Endodermal cell (in vitro differentiated cells): ENCODE data around the gene HS6ST3. TPM values are rescaled to one million over a fixed set of nuclear protein-coding genes. Genes with fewer than 3 reads are reported as not detected.

Source experiments
- DNase-seq: peaks from one replicate; pipeline ENCODE4 v3.0.0-alpha.2; 2017
- H3K27ac ChIP-seq: 2 replicates; pipeline ENCODE4 v1.5.1; 2013; ENCODE audit warnings: mild to moderate bottlenecking, low read depth, low read length, moderate library complexity
- H3K27me3 ChIP-seq: 2 replicates; pipeline ENCODE4 v1.6.1; 2013; ENCODE audit warnings: mild to moderate bottlenecking, low read length, moderate library complexity; ENCODE audit not compliant: insufficient read depth, control insufficient read depth, poor library complexity, severe bottlenecking
- H3K36me3 ChIP-seq: 2 replicates; pipeline ENCODE4 v1.7.0; 2013; ENCODE audit warnings: mild to moderate bottlenecking, low read length, moderate library complexity; ENCODE audit not compliant: control insufficient read depth, insufficient read depth
- H3K4me1 ChIP-seq: one replicate; pipeline ENCODE4 v1.7.0; 2013; ENCODE audit warnings: low read length; ENCODE audit not compliant: control insufficient read depth, insufficient read depth
- H3K4me3 ChIP-seq: 2 replicates; pipeline ENCODE4 v1.5.1; 2013; ENCODE audit warnings: mild to moderate bottlenecking, low read length, moderate library complexity
- H3K9ac ChIP-seq: 2 replicates; pipeline ENCODE4 v1.6.1; 2013; ENCODE audit warnings: mild to moderate bottlenecking, low read length, moderate library complexity; ENCODE audit not compliant: poor library complexity, severe bottlenecking; ENCODE audit errors: extremely low read depth
- H3K9me3 ChIP-seq: 2 replicates; pipeline ENCODE4 v1.6.1; 2013; ENCODE audit warnings: mild to moderate bottlenecking, low read length, moderate library complexity; ENCODE audit not compliant: control insufficient read depth
- H3K27ac Mint-ChIP-seq: 2 replicates; pipeline ENCODE4 v1.8.0; 2020; ENCODE audit warnings: mixed read lengths
- H3K27me3 Mint-ChIP-seq: 2 replicates; pipeline ENCODE4 v1.8.0; 2021; ENCODE audit warnings: mild to moderate bottlenecking, mixed read lengths; ENCODE audit not compliant: insufficient read depth
- H3K36me3 Mint-ChIP-seq: 2 replicates; pipeline ENCODE4 v1.8.0; 2020; ENCODE audit warnings: low read depth, mixed read lengths
- H3K4me1 Mint-ChIP-seq: 2 replicates; pipeline ENCODE4 v1.8.0; 2020; ENCODE audit warnings: mixed read lengths
- H3K4me3 Mint-ChIP-seq: 2 replicates; pipeline ENCODE4 v1.8.0; 2020; ENCODE audit warnings: mild to moderate bottlenecking, moderate library complexity, mixed read lengths
- H3K9me3 Mint-ChIP-seq: 2 replicates; pipeline ENCODE4 v1.8.0; 2020; ENCODE audit warnings: mild to moderate bottlenecking, mixed read lengths
- WGBS, 2 experiments: methylation state at CpG; one replicate each; pipeline versions ENCODE4 v1.1.5 to v1.1.7; 2013; ENCODE audit warnings: missing lambda C conversion rate in 2 of 2, mixed read lengths in 1 of 2; ENCODE audit not compliant: insufficient coverage in 1 of 2, insufficient read length in 1 of 2; 5-methylcytosine and 5-hydroxymethylcytosine counted together
- total RNA-seq, 2 donors: library from RNA; stranded (reverse); fragmentation: NEBNext Ultra II Directional in 1 of 2; extraction: Animal tissue kit (Norgen Biotek cat#: 25700) in 1 of 2; gene quantifications; 2 replicates in 1 of 2; 3 replicates in 1 of 2; pipeline ENCODE4 v1.2.1, GENCODE V29; 2021
- TF ChIP-seq, protein P1 (sequence below): fragments of 200-600 bp; sonication (generic); conservative IDR thresholded peaks from 2 replicates; pipeline ENCODE4 v1.5.0; 2021; ENCODE audit warnings: antibody characterized with exemption, mild to moderate bottlenecking

Gene HS6ST3
- total RNA-seq, 2 donors from 2014 or later = 0.84 to 1.1 TPM

DNA sequence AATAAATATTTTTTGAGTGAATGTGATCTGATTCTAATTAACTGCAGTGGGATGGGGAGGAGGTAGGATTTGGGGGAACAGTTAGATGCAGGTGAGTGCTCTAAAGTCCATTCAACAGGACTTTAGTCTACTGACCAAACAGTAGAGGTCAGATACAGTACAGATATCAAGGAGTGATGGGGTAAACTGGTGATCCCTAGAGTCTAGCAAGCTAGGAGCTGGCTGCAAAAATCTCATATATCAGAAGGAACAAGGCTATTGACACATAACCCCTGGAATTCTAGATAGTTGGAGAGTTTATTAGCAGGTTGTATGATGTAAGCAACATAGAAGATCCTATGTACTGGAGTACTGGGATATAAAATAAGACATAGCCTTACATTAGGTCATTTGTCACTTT, 131.6 kb downstream of the HS6ST3 start:
- H3K9me3 ChIP-seq = no peaks in the 10 kb centered on the region
- H3K36me3 Mint-ChIP-seq = no peaks in the 10 kb centered on the region
- H3K27ac ChIP-seq = no peak overlapping the region
- no peaks in the 10 kb centered on the region for H3K36me3 ChIP-seq
- DNase-seq = no peak
- TF ChIP-seq, protein P1, sequence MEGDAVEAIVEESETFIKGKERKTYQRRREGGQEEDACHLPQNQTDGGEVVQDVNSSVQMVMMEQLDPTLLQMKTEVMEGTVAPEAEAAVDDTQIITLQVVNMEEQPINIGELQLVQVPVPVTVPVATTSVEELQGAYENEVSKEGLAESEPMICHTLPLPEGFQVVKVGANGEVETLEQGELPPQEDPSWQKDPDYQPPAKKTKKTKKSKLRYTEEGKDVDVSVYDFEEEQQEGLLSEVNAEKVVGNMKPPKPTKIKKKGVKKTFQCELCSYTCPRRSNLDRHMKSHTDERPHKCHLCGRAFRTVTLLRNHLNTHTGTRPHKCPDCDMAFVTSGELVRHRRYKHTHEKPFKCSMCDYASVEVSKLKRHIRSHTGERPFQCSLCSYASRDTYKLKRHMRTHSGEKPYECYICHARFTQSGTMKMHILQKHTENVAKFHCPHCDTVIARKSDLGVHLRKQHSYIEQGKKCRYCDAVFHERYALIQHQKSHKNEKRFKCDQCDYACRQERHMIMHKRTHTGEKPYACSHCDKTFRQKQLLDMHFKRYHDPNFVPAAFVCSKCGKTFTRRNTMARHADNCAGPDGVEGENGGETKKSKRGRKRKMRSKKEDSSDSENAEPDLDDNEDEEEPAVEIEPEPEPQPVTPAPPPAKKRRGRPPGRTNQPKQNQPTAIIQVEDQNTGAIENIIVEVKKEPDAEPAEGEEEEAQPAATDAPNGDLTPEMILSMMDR = no peak
- no peaks in the 10 kb centered on the region for H3K4me1 ChIP-seq
- H3K27me3 Mint-ChIP-seq = no peaks in the 10 kb centered on the region
- H3K9me3 Mint-ChIP-seq = no peaks in the 10 kb centered on the region
- H3K4me3 ChIP-seq = no peak overlapping the region
- no peaks in the 10 kb centered on the region for H3K27me3 ChIP-seq
- no peaks in the 10 kb centered on the region for H3K4me1 Mint-ChIP-seq
- H3K4me3 Mint-ChIP-seq = no peak overlapping the region
- H3K9ac ChIP-seq = no peak overlapping the region
- H3K27ac Mint-ChIP-seq = no peak overlapping the region

- H3K9me3 ChIP-seq = no peaks in the 10 kb centered on the region
- Mint-ChIP-seq H3K27me3 (no peaks in the 10 kb centered on the region), H3K36me3 (no peaks in the 10 kb centered on the region), H3K9me3 (no peaks in the 10 kb centered on the region), H3K4me3 (no peak overlapping the region), H3K4me1 (no peaks in the 10 kb centered on the region), H3K27ac (no peak overlapping the region)
- H3K36me3 ChIP-seq = no peaks in the 10 kb centered on the region
- H3K4me3 ChIP-seq = no peak overlapping the region
- no peak for DNase-seq
- H3K27ac ChIP-seq = no peak overlapping the region
- H3K27me3 ChIP-seq = no peaks in the 10 kb centered on the region
- no peak overlapping the region for H3K9ac ChIP-seq
- TF ChIP-seq, protein P1 = no peak
- WGBS, 2 experiments = 90 to 94% methylated on average over 3 to 5 of the region's 5 CpGs
- no peaks in the 10 kb centered on the region for H3K4me1 ChIP-seq
Observed at GRCh38 chr13:96223231-96223630, 133.3 kb downstream of the HS6ST3 start.

- Mint-ChIP-seq H3K4me1 (no peaks in the 10 kb centered on the region), H3K9me3 (no peaks in the 10 kb centered on the region), H3K27ac (no peak overlapping the region), H3K36me3 (no peaks in the 10 kb centered on the region), H3K27me3 (no peaks in the 10 kb centered on the region), H3K4me3 (no peak overlapping the region)
- no peak overlapping the region for H3K4me3 ChIP-seq
- H3K36me3 ChIP-seq = no peaks in the 10 kb centered on the region
- TF ChIP-seq, protein P1 = peak; percentile 84
- peak; percentile 75 for DNase-seq
- 35% methylated on average over 2 of the region's 2 CpGs; no CpG with 5 or more reads in 1 of the 2 experiments for WGBS, 2 experiments
- H3K9ac ChIP-seq = no peak overlapping the region
- no peak overlapping the region for H3K27ac ChIP-seq
- no peaks in the 10 kb centered on the region for H3K4me1 ChIP-seq
- H3K27me3 ChIP-seq = no peaks in the 10 kb centered on the region
- H3K9me3 ChIP-seq = no peaks in the 10 kb centered on the region
Observed at GRCh38 chr13:96229356-96229755, 139.4 kb downstream of the HS6ST3 start.
